Type B pancreatic cell (in vitro differentiated cells): ENCODE measurements around the gene NOSTRIN. TPM values are rescaled to one million over a fixed set of nuclear protein-coding genes. Genes with fewer than 3 reads are reported as not detected.

Experiments used
- DNase-seq: peaks from one replicate; pipeline ENCODE4 v3.0.0; 2021; ENCODE audit warnings: mixed read lengths; ENCODE audit not compliant: unreplicated experiment; ENCODE audit errors: extremely low spot score
- H3K27ac Mint-ChIP-seq: 2 replicates; pipeline ENCODE4 v1.8.0; 2021; ENCODE audit warnings: mild to moderate bottlenecking, mixed read lengths
- H3K27me3 Mint-ChIP-seq: 2 replicates; pipeline ENCODE4 v1.8.0; 2021; ENCODE audit warnings: mixed read lengths
- H3K36me3 Mint-ChIP-seq: 2 replicates; pipeline ENCODE4 v1.8.0; 2021; ENCODE audit warnings: mixed read lengths
- H3K4me1 Mint-ChIP-seq: one replicate; pipeline ENCODE4 v1.8.0; 2021; ENCODE audit warnings: mixed read lengths; ENCODE audit not compliant: unreplicated experiment
- H3K4me3 Mint-ChIP-seq: 2 replicates; pipeline ENCODE4 v1.8.0; 2021; ENCODE audit warnings: mild to moderate bottlenecking, mixed read lengths
- H3K9me3 Mint-ChIP-seq: 2 replicates; pipeline ENCODE4 v1.8.0; 2021; ENCODE audit warnings: mixed read lengths
- total RNA-seq: library from RNA; stranded (reverse); gene quantifications from 2 replicates; pipeline ENCODE4 v1.2.1, GENCODE V29; 2021; ENCODE audit warnings: low replicate concordance
- TF ChIP-seq, protein P1 (sequence below): fragments of 200-600 bp; sonication (generic); conservative IDR thresholded peaks from 2 replicates; pipeline ENCODE4 v1.5.0; 2021; ENCODE audit warnings: antibody characterized with exemption, mild to moderate bottlenecking

The NOSTRIN gene
- total RNA-seq, 1 donor from 2014 or later: 2.5 TPM

DNA sequence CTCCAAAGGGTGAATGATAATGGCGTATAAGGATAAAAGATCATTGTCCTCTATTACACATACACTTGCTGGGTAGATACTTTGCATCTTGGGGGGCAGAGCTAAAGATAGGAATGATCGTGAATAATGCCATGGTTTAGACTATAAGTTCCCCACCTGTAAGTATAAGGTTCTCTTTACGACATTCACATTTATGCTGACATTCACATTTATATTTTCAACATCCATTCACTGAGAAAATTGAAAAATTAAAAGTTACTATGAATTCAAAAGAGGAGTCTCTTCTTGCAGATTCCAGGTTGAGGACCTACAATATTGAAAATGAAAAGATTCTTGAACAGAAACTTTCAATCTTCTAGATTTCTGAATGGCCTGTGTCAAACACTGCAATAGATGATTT lies 89.9 kb downstream of the NOSTRIN start:
- Mint-ChIP-seq H3K27ac (no peak overlapping the region), H3K36me3 (peaks cover 5% of the 10 kb centered on the region), H3K27me3 (peaks cover 10% of the 10 kb centered on the region), H3K9me3 (no peaks in the 10 kb centered on the region), H3K4me1 (peaks cover 8% of the 10 kb centered on the region), H3K4me3 (no peak overlapping the region)
- TF ChIP-seq, protein P1, sequence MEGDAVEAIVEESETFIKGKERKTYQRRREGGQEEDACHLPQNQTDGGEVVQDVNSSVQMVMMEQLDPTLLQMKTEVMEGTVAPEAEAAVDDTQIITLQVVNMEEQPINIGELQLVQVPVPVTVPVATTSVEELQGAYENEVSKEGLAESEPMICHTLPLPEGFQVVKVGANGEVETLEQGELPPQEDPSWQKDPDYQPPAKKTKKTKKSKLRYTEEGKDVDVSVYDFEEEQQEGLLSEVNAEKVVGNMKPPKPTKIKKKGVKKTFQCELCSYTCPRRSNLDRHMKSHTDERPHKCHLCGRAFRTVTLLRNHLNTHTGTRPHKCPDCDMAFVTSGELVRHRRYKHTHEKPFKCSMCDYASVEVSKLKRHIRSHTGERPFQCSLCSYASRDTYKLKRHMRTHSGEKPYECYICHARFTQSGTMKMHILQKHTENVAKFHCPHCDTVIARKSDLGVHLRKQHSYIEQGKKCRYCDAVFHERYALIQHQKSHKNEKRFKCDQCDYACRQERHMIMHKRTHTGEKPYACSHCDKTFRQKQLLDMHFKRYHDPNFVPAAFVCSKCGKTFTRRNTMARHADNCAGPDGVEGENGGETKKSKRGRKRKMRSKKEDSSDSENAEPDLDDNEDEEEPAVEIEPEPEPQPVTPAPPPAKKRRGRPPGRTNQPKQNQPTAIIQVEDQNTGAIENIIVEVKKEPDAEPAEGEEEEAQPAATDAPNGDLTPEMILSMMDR: no peak
- no peak for DNase-seq

GRCh38 chr2:168894101-168894500 lies 91.7 kb downstream of the NOSTRIN start:
- no peak for DNase-seq
- Mint-ChIP-seq H3K4me1 (peaks cover 8% of the 10 kb centered on the region), H3K27ac (no peak overlapping the region), H3K36me3 (no peaks in the 10 kb centered on the region), H3K27me3 (peaks cover 12% of the 10 kb centered on the region), H3K4me3 (no peak overlapping the region), H3K9me3 (no peaks in the 10 kb centered on the region)
- TF ChIP-seq, protein P1: no peak

DNA sequence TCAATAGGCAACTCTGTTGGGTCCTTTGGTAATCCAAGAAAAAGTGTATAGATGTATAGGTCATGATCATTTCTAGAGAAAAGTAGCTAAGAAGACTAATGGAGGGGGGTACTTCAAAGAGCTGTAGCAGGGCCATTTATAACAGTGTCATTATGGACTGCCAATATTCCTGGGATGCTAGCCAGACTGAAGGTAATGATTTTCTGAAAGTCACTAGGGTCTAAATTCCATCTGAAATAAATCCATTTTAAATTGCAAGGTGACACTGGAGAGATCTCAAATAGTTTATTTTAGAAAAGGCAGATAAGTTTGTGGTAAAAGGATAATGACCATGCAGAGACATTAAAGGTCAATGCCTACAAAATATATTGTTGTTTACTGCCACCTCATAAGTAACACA lies 92.3 kb downstream of the NOSTRIN start:
- DNase-seq: no peak
- Mint-ChIP-seq H3K9me3 (no peaks in the 10 kb centered on the region), H3K36me3 (no peaks in the 10 kb centered on the region), H3K4me3 (no peak overlapping the region), H3K4me1 (peaks cover 8% of the 10 kb centered on the region), H3K27me3 (peaks cover 15% of the 10 kb centered on the region), H3K27ac (no peak overlapping the region)
- TF ChIP-seq, protein P1: no peak

DNA sequence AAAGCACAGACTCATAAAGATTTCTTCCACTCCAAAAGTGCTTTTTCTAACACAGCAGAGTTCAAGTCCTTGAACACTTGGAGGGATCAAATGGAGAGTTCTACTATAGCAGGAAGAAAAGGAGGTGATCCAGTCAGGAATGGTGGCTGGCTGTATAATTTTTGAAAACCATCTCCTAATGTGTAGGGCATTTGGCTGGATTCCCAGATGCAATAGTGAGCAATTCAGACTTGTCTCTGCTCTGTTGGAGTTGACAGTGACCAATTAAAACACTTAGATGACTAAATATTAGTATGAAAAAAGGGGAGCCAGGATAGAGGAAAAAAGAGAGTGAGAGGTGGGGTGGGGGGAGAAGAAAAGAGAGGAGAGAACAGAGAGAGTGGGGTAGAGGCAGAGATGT lies 93.3 kb downstream of the NOSTRIN start:
- peaks cover 22% of the 10 kb centered on the region for H3K27me3 Mint-ChIP-seq
- H3K9me3 Mint-ChIP-seq: no peaks in the 10 kb centered on the region
- no peak overlapping the region for H3K27ac Mint-ChIP-seq
- DNase-seq: no peak
- no peaks in the 10 kb centered on the region for H3K36me3 Mint-ChIP-seq
- TF ChIP-seq, protein P1: no peak
- H3K4me1 Mint-ChIP-seq: no peaks in the 10 kb centered on the region
- H3K4me3 Mint-ChIP-seq: no peak overlapping the region

GRCh38 chr2:168896783-168897182 lies 94.3 kb downstream of the NOSTRIN start:
- TF ChIP-seq, protein P1: no peak
- H3K27me3 Mint-ChIP-seq: peaks cover 26% of the 10 kb centered on the region
- H3K4me3 Mint-ChIP-seq: no peak overlapping the region
- H3K4me1 Mint-ChIP-seq: no peaks in the 10 kb centered on the region
- no peak overlapping the region for H3K27ac Mint-ChIP-seq
- H3K9me3 Mint-ChIP-seq: no peaks in the 10 kb centered on the region
- no peak for DNase-seq
- H3K36me3 Mint-ChIP-seq: no peaks in the 10 kb centered on the region

DNA sequence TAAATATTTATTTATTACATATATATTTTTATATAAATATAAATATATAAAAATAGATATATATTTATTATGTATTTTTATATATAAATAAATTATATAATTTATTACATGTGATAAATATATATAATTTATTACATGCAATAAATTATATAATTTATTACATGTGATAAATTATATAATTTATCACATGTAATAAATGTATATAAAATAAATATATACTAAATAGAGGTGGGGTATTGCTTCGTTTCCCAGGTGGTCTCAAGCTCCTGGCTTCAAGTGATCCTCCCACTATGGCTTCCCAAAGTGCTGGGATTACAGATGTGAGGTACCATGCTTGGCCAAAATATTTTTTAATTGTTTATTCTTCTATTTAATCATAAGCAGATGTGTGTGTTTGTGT lies 95.0 kb downstream of the NOSTRIN start:
- Mint-ChIP-seq H3K9me3 (no peaks in the 10 kb centered on the region), H3K4me3 (no peak overlapping the region), H3K36me3 (no peaks in the 10 kb centered on the region), H3K4me1 (no peaks in the 10 kb centered on the region), H3K27me3 (peaks cover 27% of the 10 kb centered on the region), H3K27ac (no peak overlapping the region)
- TF ChIP-seq, protein P1: no peak
- no peak for DNase-seq
